NCI-H748 treated with DMSO at 0.1 percent for 48 hours (cell line): ENCODE results near the gene ADI1.

Source experiments
- DNase-seq: peaks from one replicate; lab custom pipeline; 2025; lab: John Stamatoyannopoulos, UW

ADI1 gene, protein sequence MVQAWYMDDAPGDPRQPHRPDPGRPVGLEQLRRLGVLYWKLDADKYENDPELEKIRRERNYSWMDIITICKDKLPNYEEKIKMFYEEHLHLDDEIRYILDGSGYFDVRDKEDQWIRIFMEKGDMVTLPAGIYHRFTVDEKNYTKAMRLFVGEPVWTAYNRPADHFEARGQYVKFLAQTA

DNA sequence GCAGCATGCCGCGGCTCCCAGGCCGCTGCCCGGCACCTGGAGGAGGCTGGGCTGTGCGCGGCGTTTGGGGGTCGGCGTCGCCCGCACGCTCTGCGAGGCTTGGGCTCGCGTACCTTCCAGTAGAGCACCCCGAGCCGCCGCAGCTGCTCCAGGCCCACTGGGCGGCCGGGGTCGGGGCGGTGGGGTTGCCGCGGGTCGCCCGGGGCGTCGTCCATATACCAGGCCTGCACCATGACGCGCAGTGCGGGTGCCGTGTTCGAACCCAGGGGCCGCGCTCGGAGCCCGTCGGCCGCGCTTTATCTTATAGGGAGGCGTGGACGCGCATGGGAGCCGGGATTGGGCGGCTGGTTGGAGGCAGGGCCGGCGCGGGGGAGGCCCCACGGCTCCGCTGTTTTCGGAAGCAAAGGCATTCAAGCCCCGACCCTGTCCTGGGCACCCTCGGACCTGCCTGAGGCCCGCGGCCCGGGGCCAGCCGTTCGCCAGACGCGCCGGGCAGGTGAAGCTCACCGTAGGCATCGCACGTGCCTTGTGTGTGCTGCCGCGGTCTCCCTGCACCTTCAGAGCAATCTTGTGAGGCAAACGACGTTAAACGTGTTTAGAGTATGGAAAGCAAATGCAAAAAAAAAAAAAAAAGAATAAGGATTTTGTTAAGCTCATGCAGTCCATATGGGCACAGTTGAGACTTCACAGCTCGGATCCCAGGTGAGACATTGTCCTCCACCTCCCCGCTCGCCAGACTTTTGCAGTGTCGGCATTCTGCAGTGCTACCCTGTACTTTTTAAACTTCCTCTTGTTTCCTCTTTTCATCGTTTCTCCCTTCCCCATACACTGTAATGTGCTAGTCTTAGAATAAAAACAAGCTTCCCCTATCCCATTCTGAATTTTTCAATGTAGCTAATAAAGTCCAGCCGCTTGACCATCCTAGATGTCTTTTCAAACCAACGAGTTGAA is at the start of gene ADI1:
Gene ADI1, minus strand, starts transcription at position 277 of the 951 bp plus-strand sequence. Its CDS starts 44 bp downstream, at position 233.
- DNase-seq: no peak

DNA sequence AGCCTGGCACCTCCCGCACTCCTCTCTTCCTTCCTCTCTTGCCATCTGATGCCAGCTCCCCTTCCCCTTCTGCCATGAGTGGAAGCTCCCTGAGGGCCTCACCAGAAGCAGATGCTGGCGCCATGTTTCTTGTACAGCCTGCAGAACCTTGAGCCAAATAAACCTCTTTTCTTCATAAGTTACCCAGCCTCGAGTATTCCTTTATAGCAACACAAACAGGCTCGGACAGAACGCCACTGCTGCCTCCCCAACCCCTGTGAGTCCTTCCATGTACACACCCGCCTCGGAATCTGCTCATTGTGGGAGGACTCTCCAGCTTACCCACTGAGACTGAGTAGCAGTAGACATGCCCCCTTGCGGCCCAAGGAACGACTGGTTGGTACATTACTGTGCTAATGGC is 47.5 kb upstream of the ADI1 start:
- no peak for DNase-seq

DNA sequence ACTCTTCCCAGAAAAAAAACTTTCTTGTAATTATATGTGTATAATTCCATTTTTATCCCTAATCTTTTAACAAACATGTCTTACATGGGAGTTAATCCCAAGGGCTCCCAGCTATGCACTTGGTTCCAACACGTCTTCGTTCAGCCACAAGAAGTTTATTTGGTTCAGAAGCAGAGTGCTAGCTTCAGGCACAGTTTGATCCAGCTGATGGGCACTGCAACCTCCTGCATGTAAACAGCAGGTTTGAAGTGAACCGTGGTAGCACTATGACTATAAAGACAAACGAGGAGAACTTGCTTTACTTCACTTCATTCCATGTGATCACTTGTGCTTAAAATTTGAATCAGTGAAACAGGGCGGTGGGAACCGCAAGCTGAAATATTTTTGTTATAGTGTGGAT is 45.8 kb upstream of the ADI1 start:
- no peak for DNase-seq

DNA sequence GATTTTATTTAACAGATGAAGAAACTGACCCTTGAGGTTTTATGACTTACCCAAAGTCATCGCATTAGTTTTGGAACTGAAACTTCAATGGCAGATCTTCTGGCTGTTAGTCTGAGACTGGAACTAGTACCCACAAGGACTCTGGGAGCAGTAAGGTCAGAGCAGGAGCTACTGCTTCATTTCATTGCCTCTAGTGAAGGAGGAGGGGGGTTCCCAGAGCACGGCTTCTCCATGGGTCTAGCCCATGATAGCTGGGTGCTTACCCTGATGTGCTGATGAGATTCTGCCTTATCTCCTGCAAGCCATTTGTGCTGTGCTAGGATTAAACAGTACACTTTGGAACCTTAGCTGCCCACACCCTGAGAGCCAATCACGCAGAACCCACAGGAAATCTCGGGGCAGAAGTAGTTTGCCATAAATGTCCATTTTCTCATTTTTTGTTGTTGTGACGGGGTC is 44.2 kb upstream of the ADI1 start:
- DNase-seq: no peak

DNA sequence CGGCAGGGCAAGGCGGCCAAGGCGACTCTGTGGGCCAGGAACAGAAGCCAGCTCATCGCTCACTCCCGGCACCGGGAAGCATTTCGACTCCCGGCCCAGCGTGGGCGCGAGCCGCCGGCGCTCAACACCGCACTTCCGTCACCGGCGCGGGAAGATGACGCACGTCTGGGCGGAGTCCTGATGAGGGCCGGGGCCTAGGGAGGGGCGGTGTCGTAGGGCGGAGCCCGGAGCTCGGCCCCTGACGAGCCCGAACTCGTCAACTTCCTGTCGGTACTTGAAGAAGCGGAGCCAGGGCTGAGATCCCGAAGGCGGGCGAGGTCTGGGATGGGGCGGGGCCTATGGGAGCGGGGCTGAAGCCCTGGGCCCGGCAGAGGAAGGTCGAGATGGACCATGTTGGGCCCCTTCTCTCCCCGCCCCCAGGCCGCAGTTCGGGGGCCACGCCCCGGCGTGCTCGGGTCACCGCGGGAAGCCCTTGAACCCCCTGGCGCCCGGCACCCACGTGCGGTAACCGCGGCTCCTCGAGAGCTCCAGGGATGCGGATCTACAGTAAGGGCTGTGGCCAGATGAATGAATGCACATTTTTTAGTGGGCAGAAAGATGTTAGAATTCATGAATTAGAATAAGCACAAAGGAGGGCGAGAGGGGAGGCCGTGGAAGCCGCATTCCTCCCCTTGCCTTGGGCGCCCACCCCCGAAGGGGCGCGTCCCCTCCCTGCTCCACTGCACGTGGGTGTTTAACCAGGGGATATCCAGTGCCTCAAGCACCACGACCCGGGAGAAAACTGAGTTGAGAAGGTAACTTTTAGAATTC is 39.1 kb upstream of the ADI1 start, which contains the start of gene RNASEH1:
Gene RNASEH1, minus strand, starts transcription at position 129 of the 810 bp plus-strand sequence. Its CDS starts 73 bp downstream, at position 56.
- DNase-seq: peak; percentile 90

DNA sequence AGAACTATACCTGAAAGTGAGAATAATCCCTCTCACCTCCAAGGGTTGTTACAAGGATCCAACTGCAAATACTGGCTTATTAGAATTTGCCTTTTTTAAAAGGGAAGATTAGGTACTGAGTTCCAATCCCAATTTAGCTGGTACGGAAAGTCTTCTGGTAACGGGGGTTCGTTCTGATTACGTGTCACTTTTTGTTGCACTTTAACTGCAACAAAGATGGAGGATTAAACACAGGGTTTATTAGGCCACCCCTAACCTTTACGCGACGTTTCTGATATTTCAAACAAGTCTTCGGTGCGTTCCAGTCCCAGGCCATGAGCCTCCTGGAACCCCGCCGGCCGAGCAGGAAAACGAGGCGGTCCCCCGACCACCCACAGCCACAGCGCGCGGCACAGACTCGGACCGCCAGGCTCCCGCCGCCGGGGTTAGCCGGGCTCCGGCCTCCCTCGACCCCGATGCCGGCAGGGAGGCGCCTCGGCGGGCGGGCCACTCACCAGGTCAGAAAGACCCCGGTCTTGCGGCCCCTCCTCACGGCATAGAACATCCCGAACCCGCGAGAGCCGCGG is 38.4 kb upstream of the ADI1 start:
- no peak for DNase-seq

DNA sequence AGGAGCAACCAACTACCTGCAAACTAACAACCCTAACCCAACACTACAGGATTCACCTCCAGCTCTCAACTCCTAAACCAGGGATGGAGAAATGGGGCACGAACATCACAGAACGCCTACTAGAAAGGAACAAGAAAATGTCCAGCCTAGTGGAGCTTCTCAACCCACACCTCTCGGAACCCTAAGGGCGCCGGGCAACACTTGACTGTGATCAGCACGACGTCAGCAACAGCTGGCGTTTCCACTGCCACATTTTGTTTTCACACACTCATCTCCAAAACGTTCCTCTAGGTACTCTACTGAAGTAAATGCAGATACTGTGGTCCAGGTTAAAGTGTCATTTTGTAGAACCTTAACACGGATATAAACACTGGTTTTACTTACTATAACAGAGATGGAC is 34.6 kb upstream of the ADI1 start:
- DNase-seq: no peak

DNA sequence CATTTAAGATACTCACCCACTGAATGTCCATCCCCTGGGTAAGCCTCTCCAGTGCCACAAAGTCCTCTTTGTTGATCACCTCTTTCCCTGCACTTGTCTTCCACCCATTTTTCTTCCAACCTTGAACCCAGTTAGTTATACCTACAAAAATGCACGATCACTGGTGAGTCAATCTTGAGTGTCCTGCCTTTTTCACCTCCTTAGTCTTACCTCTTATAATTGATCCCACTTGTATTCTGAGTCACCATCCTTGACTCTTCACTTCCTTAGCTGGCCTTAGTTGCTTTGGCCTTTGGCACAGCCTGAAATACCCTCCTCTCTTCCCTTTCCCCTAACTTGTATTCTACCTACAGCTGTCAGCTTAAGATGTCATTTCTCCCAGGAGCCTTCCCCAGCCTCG is 28.6 kb upstream of the ADI1 start:
- DNase-seq: no peak

DNA sequence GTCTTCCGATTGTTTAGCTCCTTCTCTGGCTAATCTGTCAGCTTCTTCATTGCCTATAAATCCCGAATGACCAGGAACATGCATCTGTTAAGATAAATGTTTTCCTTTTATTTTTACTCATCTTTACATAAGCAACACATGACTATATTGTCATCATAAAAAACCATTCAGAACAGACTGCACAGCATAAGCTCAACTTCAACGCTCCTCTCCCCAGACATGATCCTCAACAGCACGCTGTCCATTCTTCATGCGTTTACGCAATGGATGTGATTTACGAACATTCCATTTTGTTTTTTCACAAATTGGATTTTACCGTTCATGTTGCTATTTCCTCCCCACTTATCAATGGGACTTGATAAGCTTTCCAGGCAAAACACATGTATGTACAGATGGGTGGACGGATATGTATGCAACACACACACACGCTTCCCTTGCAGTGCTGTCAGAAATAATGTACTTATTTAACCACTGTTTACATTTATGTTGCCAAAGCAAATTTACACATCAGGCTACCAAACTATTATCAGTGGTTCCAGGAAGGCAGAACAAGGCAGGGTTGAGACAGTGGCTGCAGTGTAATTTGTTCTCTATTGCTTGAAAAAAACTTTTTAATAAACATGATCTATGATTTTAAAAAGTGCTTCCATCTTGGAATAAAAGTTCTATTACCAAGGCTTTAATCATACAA is 26.6 kb upstream of the ADI1 start:
- DNase-seq: no peak

DNA sequence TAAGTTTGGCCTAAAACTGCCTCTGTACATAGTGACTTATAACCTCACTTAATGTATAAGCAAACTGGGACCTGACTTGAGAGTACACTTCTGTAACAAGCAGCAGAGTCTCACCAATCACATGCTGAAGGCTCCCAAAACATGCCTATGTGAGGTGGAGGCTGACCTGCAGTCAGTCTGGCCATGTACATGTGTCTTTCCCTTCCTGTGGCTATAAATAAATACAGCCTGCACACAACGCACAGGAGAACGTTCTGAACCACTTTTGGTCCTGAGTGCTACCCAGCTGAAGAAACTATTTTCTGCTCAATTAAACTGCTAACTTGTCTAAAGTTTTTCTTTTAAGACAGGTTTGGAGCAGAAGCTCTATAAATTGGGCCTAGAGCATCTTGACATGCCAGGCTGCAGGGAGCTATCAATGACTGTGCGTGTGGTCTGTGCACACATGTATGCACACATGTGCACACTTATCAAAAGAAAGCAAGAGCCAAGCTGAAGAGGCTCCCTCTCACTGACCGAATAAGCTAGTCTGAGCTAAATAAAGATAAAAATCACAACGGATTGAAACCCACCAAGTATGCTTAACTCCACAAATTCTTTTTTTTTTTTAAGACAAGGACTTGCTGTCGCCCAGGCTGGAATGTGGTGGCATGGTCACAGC is 23.8 kb upstream of the ADI1 start:
- no peak for DNase-seq

DNA sequence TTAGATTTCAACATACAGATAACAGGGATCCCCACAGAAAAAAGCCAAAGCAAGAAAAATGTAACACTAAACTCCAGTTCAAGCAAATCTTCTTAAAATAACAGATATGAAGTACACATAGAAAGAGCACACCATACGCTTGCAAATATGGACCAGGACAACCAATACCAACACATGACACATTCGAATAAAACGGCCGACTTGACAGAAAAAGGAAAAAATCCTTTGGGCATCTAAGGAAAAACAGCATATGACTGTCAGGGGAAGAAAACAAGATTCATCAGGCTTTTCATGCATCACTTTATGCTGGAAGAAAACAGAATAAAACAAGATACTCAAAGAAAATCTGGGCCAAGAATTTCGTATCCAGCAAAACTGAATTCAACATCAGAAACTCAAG is 22.8 kb upstream of the ADI1 start:
- no peak for DNase-seq

DNA sequence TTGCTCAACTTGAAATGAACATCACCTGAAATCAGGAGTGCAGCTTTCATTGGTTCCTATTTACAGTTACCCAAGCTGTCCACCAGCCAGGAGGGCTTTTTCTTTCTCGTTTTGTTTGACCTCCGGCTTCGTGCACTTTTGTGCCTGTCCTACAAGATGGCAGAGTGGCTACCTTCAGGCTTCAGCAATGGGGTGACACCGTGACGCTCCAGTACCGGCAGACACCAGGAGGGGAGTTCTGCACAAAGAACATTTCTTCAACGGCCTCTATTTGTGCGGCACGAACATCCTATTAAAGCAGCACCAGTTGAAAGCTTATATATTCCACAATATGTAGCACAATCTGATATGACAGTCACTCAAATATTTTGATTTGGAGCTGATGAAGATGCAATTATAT is 20.5 kb upstream of the ADI1 start:
- DNase-seq: no peak

DNA sequence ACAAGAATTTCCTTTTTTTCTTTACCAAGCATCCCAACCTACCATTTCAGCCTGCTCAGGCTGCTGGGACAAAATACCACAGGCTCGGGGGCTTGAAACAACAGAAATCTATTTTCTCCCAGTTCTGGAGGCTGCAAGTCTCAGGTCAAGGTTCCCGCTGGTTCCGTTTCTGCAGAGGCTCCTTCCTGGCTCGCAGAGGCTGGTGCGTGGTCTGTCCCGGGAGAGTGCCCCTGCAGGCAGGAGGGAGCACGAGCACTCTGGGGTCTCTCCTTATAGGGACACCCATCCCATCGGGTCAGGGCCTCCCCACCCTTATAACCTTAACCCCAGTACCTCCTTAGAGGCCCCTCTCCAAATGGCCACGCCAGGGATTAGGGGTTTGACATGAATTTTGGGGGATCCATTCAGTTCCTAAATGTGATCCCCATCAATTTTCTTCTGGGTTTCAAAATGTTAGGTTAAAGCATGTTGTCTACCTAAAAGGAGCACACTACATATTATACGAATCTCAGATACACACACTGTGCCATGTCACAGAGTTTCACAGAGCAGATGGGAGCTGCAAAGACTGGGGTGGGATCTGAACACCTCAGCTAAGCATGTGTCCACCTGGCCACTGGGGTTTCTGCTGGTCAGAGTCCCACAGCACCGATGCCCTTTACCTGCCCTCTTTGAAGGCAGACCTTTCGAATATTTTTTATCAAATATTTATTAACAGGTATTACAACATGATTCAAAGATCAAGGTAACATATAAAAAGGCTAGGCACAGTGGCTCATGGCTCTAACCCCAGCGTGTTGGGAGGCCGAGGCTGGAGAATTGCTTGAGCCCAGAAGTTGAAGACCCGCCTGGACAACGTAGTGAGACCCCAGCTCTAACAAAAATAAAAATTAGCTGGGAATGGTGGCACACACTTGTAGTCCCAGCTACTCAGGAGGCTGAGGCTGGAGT is 17.6 kb upstream of the ADI1 start:
- no peak for DNase-seq

DNA sequence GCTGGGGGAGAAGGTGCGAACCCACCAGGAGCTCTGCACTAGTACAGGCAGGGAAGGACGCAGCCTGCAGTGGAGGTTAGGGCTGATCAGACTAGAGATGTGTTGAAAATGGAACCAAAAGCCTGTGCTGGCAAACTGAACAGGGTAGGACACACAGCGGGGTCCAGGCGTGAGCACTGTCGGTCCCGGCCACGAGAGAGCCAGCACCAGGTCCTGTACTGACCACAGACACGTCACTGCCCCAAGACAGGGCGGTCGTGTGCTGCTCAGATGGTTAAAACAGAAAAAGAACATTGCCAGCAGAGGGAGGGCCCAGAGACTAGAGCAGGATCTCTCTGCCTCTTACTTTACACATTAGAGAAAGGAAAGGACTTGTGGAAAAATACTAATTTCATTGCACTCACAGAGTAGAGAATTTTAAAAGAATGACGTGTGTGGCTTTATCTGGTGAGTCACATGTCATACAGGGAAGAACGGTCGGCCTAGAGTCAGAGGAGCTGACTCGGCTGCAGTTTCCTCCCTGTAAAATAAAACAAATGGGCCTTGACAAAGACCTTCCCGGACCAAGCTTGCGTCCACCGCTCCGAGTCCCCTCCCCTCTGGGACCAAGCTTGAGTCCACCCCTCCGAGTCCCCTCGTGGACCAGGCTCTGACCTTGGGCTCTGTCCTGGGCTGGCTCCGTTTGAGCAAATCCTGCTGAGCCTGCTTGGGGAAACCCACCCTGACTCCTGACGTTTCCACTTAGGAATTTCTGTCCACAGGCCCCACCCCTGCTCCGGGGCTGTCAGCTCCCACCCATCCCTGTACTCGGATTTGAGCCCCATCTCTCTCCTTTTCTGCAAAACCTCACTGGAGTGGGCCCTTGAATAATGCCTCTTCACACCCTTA is 16.7 kb upstream of the ADI1 start:
- no peak for DNase-seq

DNA sequence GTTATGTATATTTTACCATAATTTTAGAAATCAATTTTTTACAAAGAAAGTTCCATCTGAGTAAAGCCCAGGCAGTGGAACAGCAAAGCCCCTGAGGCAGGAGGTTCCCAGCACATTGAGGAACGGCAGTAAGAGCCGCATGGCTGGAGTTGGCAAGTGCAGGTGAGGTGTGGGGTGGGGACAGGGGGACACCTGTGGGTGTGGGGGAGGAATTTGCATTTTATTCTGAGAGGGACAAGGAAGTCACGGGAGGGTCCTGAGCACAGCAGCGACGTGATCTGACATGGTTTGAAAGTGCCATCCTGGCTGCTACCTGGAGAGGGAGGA is 16.1 kb upstream of the ADI1 start:
- no peak for DNase-seq

DNA sequence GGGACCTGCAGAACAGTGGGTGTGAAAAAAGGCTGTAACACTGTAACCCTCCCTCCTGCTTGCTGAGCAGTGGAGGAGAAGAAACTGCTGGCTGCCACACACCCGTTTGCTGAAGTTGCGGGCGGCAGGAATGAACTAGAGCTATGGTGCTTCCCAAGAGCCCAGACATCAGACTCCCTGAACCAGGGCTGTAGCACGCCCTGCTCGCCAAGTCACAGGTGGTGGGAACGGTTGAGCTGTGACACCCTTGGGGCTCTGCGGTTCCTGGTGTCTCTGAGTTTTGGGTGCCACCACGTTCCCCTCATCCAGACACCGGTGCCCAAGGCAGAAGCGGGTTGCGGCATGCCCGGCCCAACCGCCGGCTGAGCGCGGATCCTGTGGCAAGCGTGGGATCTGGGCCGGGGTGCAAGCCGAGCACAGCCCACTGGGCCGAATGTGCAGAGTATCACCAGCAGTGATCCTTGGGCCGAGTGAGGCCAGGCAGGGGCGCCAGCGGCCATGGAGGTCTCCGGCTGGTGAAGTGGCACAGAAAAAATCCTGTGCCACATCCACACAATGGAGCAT is 15.0 kb upstream of the ADI1 start:
- DNase-seq: no peak

DNA sequence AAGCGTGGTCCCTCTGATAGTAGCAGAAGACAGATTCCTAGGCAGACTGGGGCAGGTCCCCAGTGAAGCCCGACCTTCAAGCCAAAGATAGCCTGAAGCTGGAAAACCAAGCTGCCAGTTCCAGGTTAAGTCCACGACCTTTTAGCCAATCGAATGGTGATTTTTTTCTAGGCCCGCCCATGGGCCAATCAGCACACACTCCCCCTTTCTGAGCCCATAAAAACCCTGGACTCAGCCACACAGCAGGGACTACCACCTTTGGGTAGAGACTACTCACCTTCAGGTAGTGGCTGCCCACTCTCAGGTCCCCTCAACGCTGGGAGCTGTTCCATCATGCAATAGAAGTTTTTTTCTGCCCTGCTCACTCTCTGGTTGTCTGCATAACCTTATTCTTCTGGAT is 14.5 kb upstream of the ADI1 start:
- no peak for DNase-seq

DNA sequence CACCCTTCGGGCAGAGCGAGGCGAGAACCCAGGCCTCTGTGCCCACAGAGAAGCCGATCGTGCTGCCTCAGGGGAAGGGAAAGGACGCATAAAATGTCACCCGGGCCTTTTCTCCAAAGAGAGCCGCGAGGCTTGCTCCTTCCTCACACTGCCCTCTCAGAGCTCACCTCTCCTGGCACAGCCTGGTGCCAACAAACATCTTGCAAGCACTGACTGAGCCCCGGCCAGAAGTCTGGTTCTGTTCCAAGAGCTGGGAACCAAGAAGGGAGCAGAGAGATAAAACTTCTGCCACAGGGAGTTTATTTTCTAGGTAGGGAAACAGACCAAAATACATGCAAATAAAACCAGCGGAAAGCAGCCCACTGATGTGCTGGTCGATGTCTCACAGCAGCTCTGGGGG is 13.6 kb upstream of the ADI1 start:
- no peak for DNase-seq
